IPS DF 6.9 (cell line): ENCODE results near the gene TRAPPC2.

Experiments used
- DNase-seq: peaks from one replicate; pipeline ENCODE4 v3.0.0-alpha.2; 2013; ENCODE audit warnings: low read depth, low spot score
- H3K27ac ChIP-seq: one replicate; pipeline ENCODE4 v1.5.1; 2013; ENCODE audit warnings: low read length, control low read depth
- H3K27me3 ChIP-seq: 2 replicates; pipeline ENCODE4 v1.6.1; 2013; ENCODE audit warnings: mild to moderate bottlenecking, low read length; ENCODE audit not compliant: control insufficient read depth, insufficient read depth
- H3K36me3 ChIP-seq: 2 replicates; pipeline ENCODE4 v1.6.1; 2013; ENCODE audit warnings: low read length; ENCODE audit not compliant: control insufficient read depth, insufficient read depth
- H3K4me1 ChIP-seq: 2 replicates; pipeline ENCODE4 v1.6.1; 2013; ENCODE audit warnings: low read length; ENCODE audit not compliant: control insufficient read depth, insufficient read depth
- H3K4me3 ChIP-seq: 2 replicates; pipeline ENCODE4 v1.5.1; 2013; ENCODE audit warnings: mild to moderate bottlenecking, low read length
- H3K9me3 ChIP-seq: 2 replicates; pipeline ENCODE4 v1.6.1; 2013; ENCODE audit warnings: low read length, inconsistent platforms; ENCODE audit not compliant: control insufficient read depth, insufficient read depth
- WGBS: extraction: QIAGEN DNeasy Blood & Tissue Kit; methylation state at CpG from one replicate; pipeline ENCODE4 v1.1.7; 2013; ENCODE audit warnings: mixed read lengths, missing lambda C conversion rate; ENCODE audit not compliant: insufficient read length, insufficient coverage; 5-methylcytosine and 5-hydroxymethylcytosine counted together

The TRAPPC2 gene

DNA sequence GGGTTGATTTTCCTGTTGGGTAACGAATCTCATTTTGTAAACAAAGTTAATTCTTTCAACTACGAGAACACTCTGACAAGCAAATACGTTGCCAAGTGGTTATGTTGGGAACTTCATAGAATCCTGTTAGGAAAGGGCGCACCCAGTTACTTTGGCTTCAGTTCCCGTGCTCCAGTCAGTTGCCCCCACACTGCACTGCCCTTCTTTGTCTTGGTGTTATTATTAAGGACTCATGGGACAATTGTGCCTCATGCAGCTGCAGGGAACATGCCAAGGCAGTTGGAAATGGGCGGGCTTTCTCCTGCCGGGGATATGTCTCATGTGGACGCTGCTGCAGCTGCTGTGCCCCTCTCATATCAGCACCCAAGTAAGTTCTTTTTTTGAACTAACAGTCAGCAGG lies 29.1 kb upstream of the TRAPPC2 start:
- no peaks in the 10 kb centered on the region for H3K27me3 ChIP-seq
- WGBS, result no CpG with 5 or more reads among the region's 8 CpGs
- H3K36me3 ChIP-seq, result no peaks in the 10 kb centered on the region
- no peak for DNase-seq
- H3K9me3 ChIP-seq, result no peaks in the 10 kb centered on the region
- no peak overlapping the region for H3K4me3 ChIP-seq
- H3K4me1 ChIP-seq, result 0 out of 2 replicates have a peak, but pooled peaks cover 1% of the 10 kb centered on the region
- no peak overlapping the region for H3K27ac ChIP-seq

DNA sequence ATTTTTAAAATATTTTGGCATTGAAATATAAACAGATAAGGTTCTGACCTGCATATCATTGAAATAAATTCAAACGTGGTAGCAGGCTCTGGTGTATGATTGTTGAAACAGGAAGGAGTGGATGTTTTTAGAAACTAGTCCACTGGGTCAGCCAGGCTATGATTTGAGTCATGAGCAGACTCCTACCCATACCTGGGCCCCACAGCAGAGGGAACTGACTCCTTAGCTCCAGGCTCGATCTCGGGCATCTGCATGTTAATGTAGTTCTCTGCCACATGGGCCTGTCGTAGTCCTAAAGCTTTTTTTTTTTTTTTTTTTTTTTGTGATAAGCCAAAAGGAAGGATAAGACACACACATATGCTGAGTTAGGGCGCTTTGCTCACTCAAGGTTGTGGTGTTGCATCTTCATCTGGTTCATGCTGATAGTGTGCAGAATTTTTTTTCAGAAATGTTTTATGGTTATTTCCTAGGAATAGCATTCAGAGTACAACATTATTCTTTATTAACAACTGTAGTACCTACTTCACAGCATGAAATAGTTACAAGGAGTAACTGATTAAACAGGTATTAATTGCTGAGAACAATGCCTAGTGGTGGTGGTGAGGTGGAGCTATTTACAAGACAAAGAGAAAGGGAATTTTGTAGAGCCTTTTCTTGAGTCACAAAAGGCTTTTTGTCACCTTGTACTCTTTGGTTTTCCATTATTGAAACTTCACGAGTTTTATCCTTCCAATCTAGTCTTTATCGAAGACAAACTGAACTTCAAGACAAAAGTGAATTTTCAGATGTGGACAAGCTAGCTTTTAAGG lies 27.4 kb upstream of the TRAPPC2 start:
- no peaks in the 10 kb centered on the region for H3K27me3 ChIP-seq
- WGBS, result no CpG with 5 or more reads among the region's 7 CpGs
- no peak overlapping the region for H3K27ac ChIP-seq
- H3K36me3 ChIP-seq, result no peaks in the 10 kb centered on the region
- H3K4me3 ChIP-seq, result no peak overlapping the region
- H3K9me3 ChIP-seq, result no peaks in the 10 kb centered on the region
- DNase-seq, result no peak
- H3K4me1 ChIP-seq, result 0 out of 2 replicates have a peak, but pooled peaks cover 1% of the 10 kb centered on the region

DNA sequence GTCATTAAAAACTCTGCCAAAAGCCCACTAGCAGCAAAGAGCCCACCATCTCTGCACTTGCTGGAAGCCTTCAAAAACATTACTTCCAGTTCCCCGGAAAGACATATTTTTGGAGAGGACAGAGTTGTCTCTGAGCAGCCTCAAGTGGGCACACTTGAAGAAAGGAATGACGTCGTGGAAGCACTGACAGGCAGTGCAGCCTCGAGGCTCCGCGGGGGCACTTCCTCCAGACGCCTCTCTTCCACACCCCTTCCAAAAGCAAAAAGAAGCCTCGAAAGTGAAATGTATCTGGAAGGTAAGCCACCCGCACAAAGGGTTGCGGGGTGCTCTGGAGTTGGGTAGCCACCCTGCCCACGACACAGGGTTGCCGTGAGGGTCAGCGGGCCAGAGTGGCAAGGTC lies 26.0 kb upstream of the TRAPPC2 start:
- DNase-seq, result no peak
- WGBS, result no CpG with 5 or more reads among the region's 13 CpGs
- Histone ChIP-seq H3K36me3 (no peaks in the 10 kb centered on the region), H3K27ac (no peak overlapping the region), H3K4me1 (0 out of 2 replicates have a peak, but pooled peaks cover 1% of the 10 kb centered on the region), H3K27me3 (no peaks in the 10 kb centered on the region), H3K4me3 (no peak overlapping the region), H3K9me3 (no peaks in the 10 kb centered on the region)

DNA sequence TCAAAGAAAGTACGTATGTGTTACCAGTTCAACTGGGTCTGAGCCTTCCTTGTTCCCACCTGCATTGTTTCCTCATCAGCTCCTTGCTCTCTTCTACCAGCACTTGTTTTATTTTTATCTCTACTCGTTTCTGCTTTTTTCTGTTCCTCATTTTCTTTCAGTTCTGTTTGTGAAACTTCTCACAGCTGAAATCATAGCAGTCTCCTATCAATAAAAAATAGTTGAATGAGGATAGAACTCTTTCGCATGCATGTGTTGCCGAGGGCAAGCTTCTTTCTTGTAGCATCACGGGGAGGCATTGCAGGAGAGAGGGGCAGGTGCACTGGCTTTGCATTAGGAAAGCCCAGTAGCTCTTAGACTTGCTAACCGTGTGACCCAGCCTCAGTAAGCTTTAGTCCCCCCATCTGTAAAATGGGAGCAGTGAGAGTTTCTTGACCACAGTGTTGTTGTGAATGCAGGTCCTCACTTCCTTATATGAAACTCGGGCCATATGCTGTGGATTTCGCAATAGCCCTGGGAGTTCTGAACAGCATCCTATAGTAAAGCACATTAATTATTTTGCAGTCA lies 24.8 kb upstream of the TRAPPC2 start:
- H3K9me3 ChIP-seq, result no peaks in the 10 kb centered on the region
- no peaks in the 10 kb centered on the region for H3K36me3 ChIP-seq
- WGBS, result no CpG with 5 or more reads among the region's 8 CpGs
- no peak overlapping the region for H3K4me3 ChIP-seq
- no peak for DNase-seq
- 0 out of 2 replicates have a peak, but pooled peaks cover 1% of the 10 kb centered on the region for H3K4me1 ChIP-seq
- H3K27ac ChIP-seq, result no peak overlapping the region
- no peaks in the 10 kb centered on the region for H3K27me3 ChIP-seq

DNA sequence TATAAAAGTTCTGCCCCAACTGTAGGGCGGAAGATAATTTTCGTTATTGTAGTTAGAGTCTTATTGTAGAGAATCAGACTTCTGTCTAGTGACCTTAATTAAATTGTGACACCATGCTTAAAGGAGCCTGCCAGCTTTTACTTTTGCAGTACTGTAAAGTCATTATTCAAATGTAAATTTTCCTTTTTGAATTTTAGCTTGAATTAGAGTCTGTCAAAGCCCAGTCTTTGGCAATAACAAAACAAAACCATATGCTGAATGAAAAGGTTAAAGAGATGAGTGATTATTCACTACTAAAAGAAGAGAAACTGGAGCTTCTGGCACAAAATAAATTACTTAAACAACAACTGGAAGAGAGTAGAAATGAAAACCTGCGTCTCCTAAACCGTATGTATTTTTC lies 22.0 kb upstream of the TRAPPC2 start:
- Histone ChIP-seq H3K27ac (no peak overlapping the region), H3K9me3 (no peaks in the 10 kb centered on the region), H3K27me3 (no peaks in the 10 kb centered on the region), H3K4me3 (no peak overlapping the region), H3K36me3 (no peaks in the 10 kb centered on the region), H3K4me1 (0 out of 2 replicates have a peak, but pooled peaks cover 1% of the 10 kb centered on the region)
- no peak for DNase-seq
- WGBS, result no CpG with 5 or more reads among the region's 4 CpGs

DNA sequence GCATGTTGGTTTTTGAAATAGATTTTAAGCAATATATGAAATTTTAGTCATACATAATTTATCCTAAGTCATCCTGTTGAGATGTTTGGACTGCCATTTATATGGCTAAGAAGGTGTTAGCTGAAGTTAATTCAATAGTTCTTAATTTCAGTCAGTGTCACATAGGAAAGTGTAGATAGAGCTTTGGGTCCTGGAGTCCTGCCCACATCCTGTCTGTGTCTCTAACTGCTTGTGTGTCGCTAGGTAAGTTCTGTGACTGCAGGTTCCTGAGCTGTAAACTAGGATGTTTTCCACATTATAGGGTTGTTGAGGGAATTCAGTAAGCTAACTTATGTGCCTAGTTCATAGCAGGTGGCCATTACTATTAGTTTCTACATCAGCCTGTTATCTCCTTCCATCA lies 20.8 kb upstream of the TRAPPC2 start:
- H3K4me3 ChIP-seq, result no peak overlapping the region
- no CpG with 5 or more reads among the region's 1 CpG for WGBS
- no peaks in the 10 kb centered on the region for H3K36me3 ChIP-seq
- H3K27ac ChIP-seq, result no peak overlapping the region
- DNase-seq, result no peak
- no peaks in the 10 kb centered on the region for H3K9me3 ChIP-seq
- no peaks in the 10 kb centered on the region for H3K4me1 ChIP-seq
- H3K27me3 ChIP-seq, result no peaks in the 10 kb centered on the region

DNA sequence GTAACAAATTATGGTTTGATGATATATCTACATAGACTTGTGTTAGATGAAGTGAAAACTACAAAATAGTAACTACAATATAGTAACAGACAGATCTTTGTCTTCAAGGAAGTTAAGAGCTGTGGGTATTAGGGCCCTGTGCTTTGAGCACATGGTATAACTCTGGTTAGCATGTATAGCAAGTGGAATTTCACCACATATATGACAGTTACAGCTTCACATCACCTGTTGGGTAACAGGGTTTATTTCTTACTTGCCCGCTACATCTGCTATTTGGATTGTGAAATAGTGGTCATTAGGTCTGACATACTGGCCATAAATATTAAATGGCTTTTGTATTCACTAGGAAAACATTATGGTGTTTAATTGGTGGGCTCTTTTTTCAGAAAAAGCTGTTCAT lies 20.3 kb upstream of the TRAPPC2 start:
- Histone ChIP-seq H3K27ac (no peak overlapping the region), H3K36me3 (no peaks in the 10 kb centered on the region), H3K9me3 (no peaks in the 10 kb centered on the region), H3K4me1 (no peaks in the 10 kb centered on the region), H3K4me3 (no peak overlapping the region), H3K27me3 (no peaks in the 10 kb centered on the region)
- DNase-seq, result no peak
- WGBS, result no CpG with 5 or more reads among the region's 1 CpG

DNA sequence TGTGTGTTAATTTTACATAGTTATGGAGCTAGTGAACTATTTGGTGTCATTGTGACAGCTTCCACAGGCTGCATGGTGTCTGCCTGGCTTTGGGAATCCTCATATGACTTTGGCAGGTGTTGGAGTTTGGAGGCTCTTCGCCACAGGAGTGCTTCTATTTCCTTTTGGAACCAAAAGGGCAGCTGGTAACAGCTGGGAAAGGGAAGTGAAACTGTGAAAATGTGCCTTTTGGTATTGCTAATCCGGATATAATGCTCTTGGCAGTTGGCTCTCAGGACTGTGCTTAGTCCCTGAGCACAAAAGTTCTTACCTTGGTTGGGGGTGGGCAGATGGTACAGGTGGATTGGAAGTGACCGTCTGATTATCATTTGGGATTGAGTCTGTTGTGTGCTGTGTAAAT lies 18.2 kb upstream of the TRAPPC2 start:
- no CpG with 5 or more reads among the region's 3 CpGs for WGBS
- Histone ChIP-seq H3K27ac (no peak overlapping the region), H3K27me3 (no peaks in the 10 kb centered on the region), H3K9me3 (no peaks in the 10 kb centered on the region), H3K4me1 (no peaks in the 10 kb centered on the region), H3K36me3 (no peaks in the 10 kb centered on the region), H3K4me3 (no peak overlapping the region)
- DNase-seq, result no peak

DNA sequence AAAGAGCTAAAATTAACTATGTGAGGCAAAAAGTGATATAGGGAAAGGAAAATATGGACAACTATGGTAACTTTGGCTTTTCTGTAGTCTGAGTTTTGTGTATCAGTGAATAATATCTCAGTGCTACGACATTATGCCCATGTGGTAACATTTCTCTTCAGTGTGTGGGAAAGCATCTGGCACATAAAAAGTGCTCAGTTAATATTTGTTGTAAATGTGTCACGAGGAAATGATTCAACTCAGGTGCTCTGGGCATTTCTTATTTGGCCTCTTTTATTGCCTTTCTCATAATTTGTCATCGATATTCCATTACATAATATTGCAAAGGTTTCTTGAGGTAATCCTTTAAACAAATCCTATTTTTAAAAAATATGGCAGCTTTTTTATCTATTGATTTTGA lies 17.7 kb upstream of the TRAPPC2 start:
- no peak for DNase-seq
- no CpG with 5 or more reads among the region's 3 CpGs for WGBS
- no peaks in the 10 kb centered on the region for H3K36me3 ChIP-seq
- H3K9me3 ChIP-seq, result no peaks in the 10 kb centered on the region
- no peak overlapping the region for H3K4me3 ChIP-seq
- H3K27me3 ChIP-seq, result no peaks in the 10 kb centered on the region
- no peak overlapping the region for H3K27ac ChIP-seq
- H3K4me1 ChIP-seq, result no peaks in the 10 kb centered on the region

DNA sequence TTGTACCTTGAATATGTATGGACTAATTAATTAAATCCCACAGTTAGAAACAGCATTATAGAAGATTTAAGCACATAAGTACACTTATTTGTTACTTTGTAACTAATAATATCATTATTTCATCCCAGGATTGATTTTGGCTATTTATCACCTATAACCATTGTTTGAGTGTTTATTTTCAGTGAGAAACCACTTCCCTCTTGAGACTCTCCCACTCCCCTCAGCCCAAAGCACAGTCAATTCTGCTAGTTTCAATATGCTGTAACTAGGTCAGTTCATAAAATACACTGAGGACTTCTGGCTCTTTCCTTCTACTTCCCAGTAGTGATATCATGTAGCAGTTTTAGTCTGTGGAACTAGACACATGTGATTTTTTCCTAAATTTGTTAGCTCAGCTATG lies 16.4 kb upstream of the TRAPPC2 start:
- no peak for DNase-seq
- Histone ChIP-seq H3K4me3 (no peak overlapping the region), H3K9me3 (no peaks in the 10 kb centered on the region), H3K27me3 (no peaks in the 10 kb centered on the region), H3K27ac (no peak overlapping the region), H3K4me1 (no peaks in the 10 kb centered on the region), H3K36me3 (no peaks in the 10 kb centered on the region; the same call in 1 of the 2 replicates)

DNA sequence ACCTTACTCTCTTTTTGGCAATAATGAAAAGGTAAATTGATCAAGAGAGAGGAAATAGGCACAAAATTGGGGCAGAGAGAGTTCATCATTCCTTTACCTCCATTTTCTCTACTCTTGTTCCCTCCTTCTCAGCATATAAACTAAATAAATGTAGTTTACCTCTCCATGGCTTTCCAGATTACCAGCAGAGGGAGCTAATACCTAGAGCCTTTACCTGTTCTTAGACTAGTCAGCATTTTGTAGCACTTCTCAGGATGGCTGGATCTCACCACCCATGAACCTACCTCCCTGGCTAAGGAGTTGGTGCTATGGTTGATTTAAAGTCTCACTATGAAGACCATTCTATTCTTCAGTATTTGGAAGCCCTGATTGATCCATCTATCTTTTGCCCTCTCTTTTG lies 15.8 kb upstream of the TRAPPC2 start:
- H3K9me3 ChIP-seq, result no peaks in the 10 kb centered on the region

More for the DNA sequence above, 15.8 kb upstream of the TRAPPC2 start:
- Histone ChIP-seq H3K36me3 (no peaks in the 10 kb centered on the region; the same call in 1 of the 2 replicates), H3K27ac (no peak overlapping the region), H3K27me3 (no peaks in the 10 kb centered on the region), H3K4me3 (no peak overlapping the region), H3K4me1 (no peaks in the 10 kb centered on the region)
- DNase-seq, result no peak
